Astrocyte (in vitro differentiated cells and primary cell): ENCODE data around the gene TTLL1.

ENCODE experiments used
- EZH2 ChIP-seq: IDR thresholded peaks from 2 replicates; pipeline ENCODE4 v1.6.1; 2012; ENCODE audit warnings: mild to moderate bottlenecking, low read length, inconsistent platforms; ENCODE audit not compliant: insufficient read depth
- TF ChIP-seq, protein P1 (sequence below): IDR thresholded peaks from 2 replicates; pipeline ENCODE4 v1.5.1; 2011; ENCODE audit warnings: low read depth, mild to moderate bottlenecking, inconsistent platforms, low read length, moderate library complexity; ENCODE audit not compliant: insufficient read depth

DNA sequence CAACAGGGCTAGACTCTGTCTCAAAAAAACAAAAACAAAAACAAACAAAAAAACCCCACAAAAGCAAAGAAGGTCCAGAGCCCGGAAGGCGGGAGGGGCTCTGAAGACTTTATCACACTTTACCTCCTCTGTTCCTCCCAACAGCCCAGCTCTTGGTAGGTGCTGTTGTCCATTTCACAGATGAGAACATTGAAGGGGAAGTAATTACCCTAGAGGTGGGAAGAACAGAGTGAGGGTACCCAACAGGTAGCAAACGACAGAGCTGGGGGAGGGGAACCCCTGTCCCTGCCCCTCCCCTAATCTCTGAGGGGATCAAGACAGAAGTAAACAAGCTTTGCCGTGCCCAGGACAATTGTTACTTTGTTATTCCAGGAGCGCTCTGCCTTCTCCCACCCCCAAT is 20.3 kb upstream of the TTLL1 start:
- TF ChIP-seq, protein P1, sequence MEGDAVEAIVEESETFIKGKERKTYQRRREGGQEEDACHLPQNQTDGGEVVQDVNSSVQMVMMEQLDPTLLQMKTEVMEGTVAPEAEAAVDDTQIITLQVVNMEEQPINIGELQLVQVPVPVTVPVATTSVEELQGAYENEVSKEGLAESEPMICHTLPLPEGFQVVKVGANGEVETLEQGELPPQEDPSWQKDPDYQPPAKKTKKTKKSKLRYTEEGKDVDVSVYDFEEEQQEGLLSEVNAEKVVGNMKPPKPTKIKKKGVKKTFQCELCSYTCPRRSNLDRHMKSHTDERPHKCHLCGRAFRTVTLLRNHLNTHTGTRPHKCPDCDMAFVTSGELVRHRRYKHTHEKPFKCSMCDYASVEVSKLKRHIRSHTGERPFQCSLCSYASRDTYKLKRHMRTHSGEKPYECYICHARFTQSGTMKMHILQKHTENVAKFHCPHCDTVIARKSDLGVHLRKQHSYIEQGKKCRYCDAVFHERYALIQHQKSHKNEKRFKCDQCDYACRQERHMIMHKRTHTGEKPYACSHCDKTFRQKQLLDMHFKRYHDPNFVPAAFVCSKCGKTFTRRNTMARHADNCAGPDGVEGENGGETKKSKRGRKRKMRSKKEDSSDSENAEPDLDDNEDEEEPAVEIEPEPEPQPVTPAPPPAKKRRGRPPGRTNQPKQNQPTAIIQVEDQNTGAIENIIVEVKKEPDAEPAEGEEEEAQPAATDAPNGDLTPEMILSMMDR = no peak
- no peak for TF ChIP-seq EZH2
